Thyroid gland (tissue), 4 donors: ENCODE results near the gene ACKR1.

Experiments
- POLR2A ChIP-seq, 2 donors: fragments of 450-650 bp; IDR thresholded peaks; one replicate each; pipeline ENCODE4 v1.6.1; 2017; ENCODE audit warnings: antibody characterized with exemption in 2 of 2, mild to moderate bottlenecking in 2 of 2, moderate library complexity in 1 of 2
- TF ChIP-seq, protein P1 (sequence below), 6 experiments: fragments of 200-600 bp in 3 of 6; fragments of 450-650 bp in 3 of 6; sonication (generic) in 3 of 6; IDR thresholded peaks; one replicate each; pipeline ENCODE4 v1.5.1; 2016 to 2019; ENCODE audit warnings: antibody characterized with exemption in 6 of 6, mild to moderate bottlenecking in 2 of 6, inconsistent platforms in 1 of 6, moderate library complexity in 1 of 6

DNA sequence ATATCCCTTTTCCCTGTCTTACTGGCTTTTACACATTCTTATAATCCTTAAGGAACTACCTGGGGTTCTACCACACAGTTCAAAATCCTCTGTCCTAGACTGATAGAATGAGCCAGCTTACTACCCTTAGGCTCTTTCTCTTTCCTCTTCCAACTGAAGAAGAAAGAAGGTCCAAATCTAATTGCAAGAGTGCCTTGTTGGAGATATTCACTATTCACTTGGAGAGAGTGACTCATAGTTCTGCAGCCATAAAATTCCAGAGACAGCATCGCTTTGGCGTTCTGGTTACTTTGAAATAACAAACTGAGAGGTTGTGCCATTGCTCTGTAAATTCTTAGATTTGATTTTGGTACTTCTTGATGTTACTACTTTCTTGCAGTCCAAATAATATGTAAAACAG lies 29.1 kb upstream of the ACKR1 start:
- TF ChIP-seq, protein P1, sequence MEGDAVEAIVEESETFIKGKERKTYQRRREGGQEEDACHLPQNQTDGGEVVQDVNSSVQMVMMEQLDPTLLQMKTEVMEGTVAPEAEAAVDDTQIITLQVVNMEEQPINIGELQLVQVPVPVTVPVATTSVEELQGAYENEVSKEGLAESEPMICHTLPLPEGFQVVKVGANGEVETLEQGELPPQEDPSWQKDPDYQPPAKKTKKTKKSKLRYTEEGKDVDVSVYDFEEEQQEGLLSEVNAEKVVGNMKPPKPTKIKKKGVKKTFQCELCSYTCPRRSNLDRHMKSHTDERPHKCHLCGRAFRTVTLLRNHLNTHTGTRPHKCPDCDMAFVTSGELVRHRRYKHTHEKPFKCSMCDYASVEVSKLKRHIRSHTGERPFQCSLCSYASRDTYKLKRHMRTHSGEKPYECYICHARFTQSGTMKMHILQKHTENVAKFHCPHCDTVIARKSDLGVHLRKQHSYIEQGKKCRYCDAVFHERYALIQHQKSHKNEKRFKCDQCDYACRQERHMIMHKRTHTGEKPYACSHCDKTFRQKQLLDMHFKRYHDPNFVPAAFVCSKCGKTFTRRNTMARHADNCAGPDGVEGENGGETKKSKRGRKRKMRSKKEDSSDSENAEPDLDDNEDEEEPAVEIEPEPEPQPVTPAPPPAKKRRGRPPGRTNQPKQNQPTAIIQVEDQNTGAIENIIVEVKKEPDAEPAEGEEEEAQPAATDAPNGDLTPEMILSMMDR (IDR thresholded peaks at IDR 0.05) = no peak
- no peak for TF ChIP-seq POLR2A (IDR thresholded peaks at IDR 0.05)
